Heart left ventricle (tissue), 16 donors: ENCODE data around the gene POLQ. TPM values are rescaled to one million over a fixed set of nuclear protein-coding genes. Genes with fewer than 3 reads are reported as not detected.
"Not testable (repeated sequence)": the region's sequence is repeated elsewhere in the genome, so short reads cannot be mapped to it uniquely, and the experiment has no call there.

Experiments used
- ATAC-seq, 4 donors: fragments of 200-7000 bp; cut with Tn5 transposase; one replicate each; pipeline ENCODE4 v1.9.1; 2020 to 2022; ENCODE audit warnings: moderate library complexity in 4 of 4, mild to moderate bottlenecking in 3 of 4, moderate number of reproducible peaks in 1 of 4
- DNase-seq, 5 donors: peaks; one replicate each; pipeline ENCODE4 v3.0.0-alpha.2; 2020
- H3K27ac ChIP-seq, 12 donors: fragments of 200-600 bp; sonication (generic) in 4 of 12; one replicate each; pipeline versions ENCODE4 v1.5.0 to v1.8.0; 2016 to 2022; ENCODE audit warnings: mild to moderate bottlenecking in 2 of 12
- H3K27me3 ChIP-seq, 9 donors: fragments of 200-600 bp; sonication (generic) in 2 of 9; one replicate each; pipeline versions ENCODE4 v1.5.1 to v1.8.0; 2016 to 2022; ENCODE audit warnings: mild to moderate bottlenecking in 3 of 9
- H3K36me3 ChIP-seq, 9 donors: fragments of 200-600 bp; sonication (generic) in 2 of 9; one replicate each; pipeline versions ENCODE4 v1.5.0 to v1.8.0; 2018 to 2022; ENCODE audit warnings: mild to moderate bottlenecking in 2 of 9
- H3K4me1 ChIP-seq, 12 donors: fragments of 200-600 bp; sonication (generic) in 4 of 12; one replicate each; pipeline versions ENCODE4 v1.5.0 to v1.8.0; 2016 to 2022; ENCODE audit warnings: mild to moderate bottlenecking in 3 of 12
- H3K4me3 ChIP-seq, 12 donors: fragments of 200-600 bp; sonication (generic) in 4 of 12; one replicate each; pipeline versions ENCODE4 v1.5.0 to v1.8.0; 2017 to 2022; ENCODE audit warnings: mild to moderate bottlenecking in 9 of 12, moderate library complexity in 4 of 12
- H3K9me3 ChIP-seq, 12 donors: fragments of 200-600 bp; sonication (generic) in 4 of 12; one replicate each; pipeline versions ENCODE4 v1.5.0 to v1.8.0; 2016 to 2022; ENCODE audit warnings: mild to moderate bottlenecking in 1 of 12
- CTCF ChIP-seq, 12 donors: fragments of 200-600 bp; sonication (generic) in 4 of 12; IDR thresholded peaks; one replicate each; pipeline versions ENCODE4 v1.5.0 to v1.8.0; 2018 to 2022; ENCODE audit warnings: antibody characterized with exemption in 12 of 12, mild to moderate bottlenecking in 5 of 12
- POLR2A ChIP-seq, 2 donors: fragments of 450-650 bp; IDR thresholded peaks; one replicate each; pipeline ENCODE4 v1.6.1; 2017; ENCODE audit warnings: antibody characterized with exemption in 2 of 2, mild to moderate bottlenecking in 2 of 2, moderate library complexity in 2 of 2
- WGBS, 4 donors: extraction: QIAGEN DNeasy Blood & Tissue Kit in 2 of 4; methylation state at CpG; one replicate each; pipeline versions ENCODE4 v1.1.5 to v1.1.7; 2013 to 2018; 5-methylcytosine and 5-hydroxymethylcytosine counted together
- intact Hi-C, 10 donors: fragments of 100-400 bp; cut with DNase I; formaldehyde crosslinking; loops; one replicate each; pipeline versions ENCODE4 v1.11.1 to v1.14.2; 2022
- polyA plus RNA-seq, 2 donors: library from polyadenylated mRNA; stranded (reverse); fragments of 200-250 nt; gene quantifications; one replicate each; pipeline ENCODE4 v1.2.3, GENCODE V29; 2013
- total RNA-seq, 9 donors: library from RNA; depleted of rRNA in 2 of 9; stranded (reverse); fragments of >200 nt in 2 of 9; fragmentation: NEBNext Ultra II Directional in 3 of 9; extraction: Animal tissue kit (Norgen Biotek cat#: 25700) in 3 of 9; gene quantifications; one replicate each; pipeline versions ENCODE4 v1.1.0 to v1.2.4, GENCODE V29; 2016 to 2023
- donor health status: ischemic (EF 13 %, LVEDD 7.1; RV severe dilation, severe dysfunction).
- donor health status: healthy with polysubstance abuse.
- donor health status: DM: no; HTN: yes; CAD: no.
- donor health status: DM: no; HTN: no; CAD: no.
- donor health status: ischemic (EF 25% LVEDD 6.9; RV normal size, moderate dysfunction).
- donor health status: ischemic (EF 25% LVEDD 5.7; RV mildly dilated, moderate dysfunction).
- donor health status: healthy.
- donor health status: DM: yes; HTN: yes; CAD: no.
- donor health status: ischemic (EF 35%, LVEDD 5.7; RV mildly dilated, moderate dysfunction).
- donor health status: nonischemic (EF 11% LVEDD 7.7; RV severe dilation, severe dysfunction).
- donor health status: DM: yes; HTN: yes; CAD: no.
- donor health status: PGD.
- donor health status: ischemic (EF 29% LVEDD 5.4; RV normal size, mild dysfunction).
- donor health status: nonischemic (EF 23%, LVEDD 6.1; RV moderate dilation, normal function).

POLQ gene
- total and polyA plus RNA-seq, 11 donors, result 0.11 to 1.5 (median 0.36) TPM

GRCh38 chr3:121411523-121411922, 134.3 kb downstream of the POLQ start:
- ATAC-seq (no peak), DNase-seq (no peak)
- Histone ChIP-seq H3K27ac (no peak overlapping the region), H3K27me3 (peaks cover 0 to 9% (median 0%) of the 10 kb centered on the region in 9 donors), H3K9me3 (no peaks in the 10 kb centered on the region), H3K4me1 (no peaks in the 10 kb centered on the region), H3K4me3 (no peak overlapping the region), H3K36me3 (no peaks in the 10 kb centered on the region)
- intact Hi-C loops, result no loop called here
- 78 to 90% (median 84%) methylated on average over 1 of the region's 1 CpG for WGBS, 4 donors
- TF ChIP-seq POLR2A (IDR thresholded peaks at IDR 0.05), result no peak
- no peak for TF ChIP-seq CTCF (IDR thresholded peaks at IDR 0.05)

- TF ChIP-seq POLR2A (IDR thresholded peaks at IDR 0.05), result no peak
- TF ChIP-seq CTCF (IDR thresholded peaks at IDR 0.05), result no peak
- Histone ChIP-seq H3K36me3 (no peaks in the 10 kb centered on the region), H3K27me3 (peaks cover 0 to 9% (median 0%) of the 10 kb centered on the region in 9 donors), H3K9me3 (no peaks in the 10 kb centered on the region), H3K27ac (no peak overlapping the region), H3K4me3 (no peak overlapping the region), H3K4me1 (no peaks in the 10 kb centered on the region)
- 75 to 92% (median 77%) methylated on average over 1 of the region's 1 CpG for WGBS, 4 donors
- intact Hi-C loops, result no loop called here
- no peak for ATAC-seq
- DNase-seq, result no peak
Observed at GRCh38 chr3:121405631-121406030, 140.2 kb downstream of the POLQ start.

GRCh38 chr3:121399820-121400219, 146.0 kb downstream of the POLQ start:
- TF ChIP-seq POLR2A (IDR thresholded peaks at IDR 0.05) (no peak), CTCF (IDR thresholded peaks at IDR 0.05) (no peak)
- Histone ChIP-seq H3K36me3 (no peaks in the 10 kb centered on the region), H3K27me3 (peaks cover 0 to 4% (median 0%) of the 10 kb centered on the region in 9 donors), H3K4me3 (no peak overlapping the region), H3K27ac (no peak overlapping the region), H3K4me1 (no peaks in the 10 kb centered on the region), H3K9me3 (no peaks in the 10 kb centered on the region)
- DNase-seq (no peak), ATAC-seq (no peak)
- intact Hi-C loops, result no loop called here

- DNase-seq, H3K36me3 ChIP-seq, ATAC-seq, H3K27ac ChIP-seq, H3K27me3 ChIP-seq, H3K4me1 ChIP-seq, H3K9me3 ChIP-seq, H3K4me3 ChIP-seq, intact Hi-C loops: not testable (repeated sequence)
- 54 to 69% (median 60%) methylated on average over 8 of the region's 8 CpGs for WGBS, 4 donors
Observed at GRCh38 chr3:121398051-121398450, 147.7 kb downstream of the POLQ start.

GRCh38 chr3:121395967-121396366, 149.8 kb downstream of the POLQ start:
- intact Hi-C loops, H3K4me3 ChIP-seq, H3K27me3 ChIP-seq, H3K36me3 ChIP-seq, H3K4me1 ChIP-seq, H3K27ac ChIP-seq, ATAC-seq, DNase-seq: not testable (repeated sequence)
- H3K9me3 ChIP-seq, result peaks cover 0 to 12% (median 0%) of the 10 kb centered on the region in 12 donors
- WGBS, 4 donors, result 0 to 61% methylated on average over 1 of the region's 1 CpG; no CpG with 5 or more reads in 2 of the 4 donors

- H3K36me3 ChIP-seq, intact Hi-C loops, H3K27ac ChIP-seq, H3K4me1 ChIP-seq, H3K9me3 ChIP-seq, ATAC-seq, DNase-seq, H3K27me3 ChIP-seq, H3K4me3 ChIP-seq: not testable (repeated sequence)
- WGBS, 4 donors, result 72 to 77% (median 74%) methylated on average over 3 of the region's 3 CpGs
Observed at GRCh38 chr3:121388308-121388707, 157.5 kb downstream of the POLQ start.
